ENCODE data around the gene KCNG3.

KCNG3 gene

GRCh38 chr2:42519624-42520023, 25.8 kb upstream of the KCNG3 start:
- no peaks in the 10 kb centered on the region for H4K20me1 ChIP-seq (ENCODE audit: low read depth, low read length)
- H3K9ac ChIP-seq (ENCODE audit: low read length), result no peak overlapping the region
- no peaks in the 10 kb centered on the region for H3K36me3 ChIP-seq (ENCODE audit: low read length)
- no peak overlapping the region for H3K27ac ChIP-seq (ENCODE audit: low read depth, low read length)
- no peak overlapping the region for H3K4me2 ChIP-seq (ENCODE audit: low read depth, low read length, poor library complexity, severe bottlenecking)
- H3K27me3 ChIP-seq (ENCODE audit: low read length), result no peaks in the 10 kb centered on the region
- no peaks in the 10 kb centered on the region for H3F3A ChIP-seq (ENCODE audit: insufficient read depth)
- no peak overlapping the region for H2AFZ ChIP-seq (ENCODE audit: low read depth, low read length, severe bottlenecking)
- TF ChIP-seq EZH2phosphoT487 (conservative IDR thresholded peaks at IDR 0.05; ENCODE audit: low read length) (no peak), CTCF (IDR thresholded peaks at IDR 0.05; ENCODE audit: insufficient read depth, low read length, poor library complexity, severe bottlenecking) (no peak)
- H3K9me2 ChIP-seq (replicated peaks; ENCODE audit: insufficient read depth, low read length), result no peaks in the 10 kb centered on the region
- H3K79me2 ChIP-seq (ENCODE audit: insufficient read depth, low read length), result no peaks in the 10 kb centered on the region
- no peaks in the 10 kb centered on the region for H3K9me3 ChIP-seq (ENCODE audit: insufficient read depth, low read length)
- H3K4me3 ChIP-seq (ENCODE audit: insufficient read depth, low read length, poor library complexity, severe bottlenecking), result no peak overlapping the region

- H3K4me2 ChIP-seq (ENCODE audit: low read depth, low read length, poor library complexity, severe bottlenecking), result no peak overlapping the region
- no peak overlapping the region for H3K9ac ChIP-seq (ENCODE audit: low read length)
- no peaks in the 10 kb centered on the region for H3K9me3 ChIP-seq (ENCODE audit: insufficient read depth, low read length)
- H3K36me3 ChIP-seq (ENCODE audit: low read length), result no peaks in the 10 kb centered on the region
- no peaks in the 10 kb centered on the region for H3K79me2 ChIP-seq (ENCODE audit: insufficient read depth, low read length)
- no peak overlapping the region for H2AFZ ChIP-seq (ENCODE audit: low read depth, low read length, severe bottlenecking)
- no peak overlapping the region for H3K27ac ChIP-seq (ENCODE audit: low read depth, low read length)
- H3K4me3 ChIP-seq (ENCODE audit: insufficient read depth, low read length, poor library complexity, severe bottlenecking), result no peak overlapping the region
- no peaks in the 10 kb centered on the region; the same call in 1 of the 2 replicates for H3F3A ChIP-seq (ENCODE audit: insufficient read depth)
- H4K20me1 ChIP-seq (ENCODE audit: low read depth, low read length), result no peaks in the 10 kb centered on the region
- no peak for TF ChIP-seq CTCF (IDR thresholded peaks at IDR 0.05; ENCODE audit: insufficient read depth, low read length, poor library complexity, severe bottlenecking)
- no peak for TF ChIP-seq EZH2phosphoT487 (conservative IDR thresholded peaks at IDR 0.05; ENCODE audit: low read length)
- H3K27me3 ChIP-seq (ENCODE audit: low read length), result no peaks in the 10 kb centered on the region
- H3K9me2 ChIP-seq (replicated peaks; ENCODE audit: insufficient read depth, low read length), result no peaks in the 10 kb centered on the region
These were observed 22.7 kb upstream of the KCNG3 start for GRCh38 chr2:42516418-42516901.

GRCh38 chr2:42513252-42513918, 19.6 kb upstream of the KCNG3 start:
- Histone ChIP-seq H4K20me1 (ENCODE audit: low read depth, low read length) (no peaks in the 10 kb centered on the region), H3K9me2 (replicated peaks; ENCODE audit: insufficient read depth, low read length) (no peaks in the 10 kb centered on the region), H3K36me3 (ENCODE audit: low read length) (no peaks in the 10 kb centered on the region), H3K4me2 (ENCODE audit: low read depth, low read length, poor library complexity, severe bottlenecking) (no peak overlapping the region), H3K9me3 (ENCODE audit: insufficient read depth, low read length) (no peaks in the 10 kb centered on the region), H3K79me2 (ENCODE audit: insufficient read depth, low read length) (no peaks in the 10 kb centered on the region), H3F3A (ENCODE audit: insufficient read depth) (no peaks in the 10 kb centered on the region; the same call in 1 of the 2 replicates), H3K27me3 (ENCODE audit: low read length) (no peaks in the 10 kb centered on the region), H3K27ac (ENCODE audit: low read depth, low read length) (no peak overlapping the region), H2AFZ (ENCODE audit: low read depth, low read length, severe bottlenecking) (no peak overlapping the region), H3K4me3 (ENCODE audit: insufficient read depth, low read length, poor library complexity, severe bottlenecking) (no peak overlapping the region), H3K9ac (ENCODE audit: low read length) (no peak overlapping the region)
- TF ChIP-seq EZH2phosphoT487 (conservative IDR thresholded peaks at IDR 0.05; ENCODE audit: low read length) (no peak), CTCF (IDR thresholded peaks at IDR 0.05; ENCODE audit: insufficient read depth, low read length, poor library complexity, severe bottlenecking) (peak; percentile 68)
